HG02763 (cell line): ENCODE data around the gene SMARCAL1.

ENCODE experiments used
- ATAC-seq: cut with Tn5 transposase; IDR thresholded peaks from one replicate; pipeline ENCODE4 v1.9.1; 2021; ENCODE audit warnings: mild to moderate bottlenecking, moderate library complexity; ENCODE audit not compliant: unreplicated experiment

Gene SMARCAL1

GRCh38 chr2:216426938-216427337, 14.7 kb downstream of the SMARCAL1 start:
- ATAC-seq, result no peak

GRCh38 chr2:216428618-216429350, 16.5 kb downstream of the SMARCAL1 start:
- no peak for ATAC-seq

- no peak for ATAC-seq
These were observed 17.1 kb downstream of the SMARCAL1 start for GRCh38 chr2:216429428-216429827.

- no peak for ATAC-seq
These were observed 18.7 kb downstream of the SMARCAL1 start for GRCh38 chr2:216430811-216431530.

- ATAC-seq, result no peak
These were observed 19.2 kb downstream of the SMARCAL1 start for GRCh38 chr2:216431531-216431856.

- no peak for ATAC-seq
These were observed 24.1 kb downstream of the SMARCAL1 start for GRCh38 chr2:216436383-216436782.

- ATAC-seq, result no peak
These were observed 29.2 kb downstream of the SMARCAL1 start for GRCh38 chr2:216441308-216442010.

- ATAC-seq, result no peak
These were observed 33.2 kb downstream of the SMARCAL1 start for GRCh38 chr2:216445501-216445900.

GRCh38 chr2:216446343-216446742, 34.1 kb downstream of the SMARCAL1 start:
- ATAC-seq, result no peak

GRCh38 chr2:216447293-216447692, 35.0 kb downstream of the SMARCAL1 start:
- no peak for ATAC-seq

GRCh38 chr2:216448829-216449228, 36.5 kb downstream of the SMARCAL1 start:
- no peak for ATAC-seq

- no peak for ATAC-seq
These were observed 38.1 kb downstream of the SMARCAL1 start for GRCh38 chr2:216450346-216450745.

- no peak for ATAC-seq
These were observed 38.5 kb downstream of the SMARCAL1 start for GRCh38 chr2:216450784-216451183.

- ATAC-seq, result no peak
These were observed 41.8 kb downstream of the SMARCAL1 start for GRCh38 chr2:216453955-216454614.

- ATAC-seq, result no peak
These were observed 50.9 kb downstream of the SMARCAL1 start for GRCh38 chr2:216463148-216463547.

- no peak for ATAC-seq
These were observed 51.9 kb downstream of the SMARCAL1 start for GRCh38 chr2:216464104-216464720.

GRCh38 chr2:216465579-216466195, 53.4 kb downstream of the SMARCAL1 start:
- ATAC-seq, result no peak

GRCh38 chr2:216467845-216468244, 55.6 kb downstream of the SMARCAL1 start:
- ATAC-seq, result no peak

GRCh38 chr2:216469661-216470060, 57.4 kb downstream of the SMARCAL1 start:
- no peak for ATAC-seq

- no peak for ATAC-seq
These were observed 60.9 kb downstream of the SMARCAL1 start for GRCh38 chr2:216473187-216473586.
